C4-2B (cell line): ENCODE measurements around the gene ARL6IP6.
"Not testable (repeated sequence)": the region's sequence is repeated elsewhere in the genome, so short reads cannot be mapped to it uniquely, and the experiment has no call there.

ENCODE experiments used
- H3K27ac ChIP-seq: fragments of 450-650 bp; 2 replicates; pipeline ENCODE4 v1.5.1; 2017
- ZFX ChIP-seq: fragments of 450-650 bp; IDR thresholded peaks from 2 replicates; pipeline ENCODE4 v1.6.1; 2017
- TF ChIP-seq, protein P1 (sequence below): fragments of 450-650 bp; conservative IDR thresholded peaks from 2 replicates; pipeline ENCODE4 v1.5.1; 2017; ENCODE audit warnings: mild to moderate bottlenecking

ARL6IP6 gene

DNA sequence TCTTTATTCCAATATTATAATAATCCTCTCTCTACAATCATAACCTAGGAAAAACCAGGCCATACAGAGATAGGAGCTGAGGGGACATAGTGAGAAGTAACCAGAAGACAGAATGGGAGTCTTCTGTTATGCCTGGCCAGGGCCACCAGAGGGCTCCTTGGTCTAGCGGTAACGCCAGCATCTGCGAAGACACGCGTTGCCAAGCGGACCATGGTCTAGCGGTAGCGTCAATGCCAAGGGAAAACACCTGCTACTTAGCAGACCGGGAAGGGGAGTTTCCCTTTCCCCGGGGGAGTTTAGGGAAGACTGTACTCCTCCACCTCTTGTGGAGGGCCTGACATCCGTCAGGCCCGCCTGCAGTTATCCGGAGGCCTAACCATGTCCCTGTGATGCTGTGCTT, 36.6 kb downstream of the ARL6IP6 start:
- TF ChIP-seq ZFX: no peak
- TF ChIP-seq, protein P1, sequence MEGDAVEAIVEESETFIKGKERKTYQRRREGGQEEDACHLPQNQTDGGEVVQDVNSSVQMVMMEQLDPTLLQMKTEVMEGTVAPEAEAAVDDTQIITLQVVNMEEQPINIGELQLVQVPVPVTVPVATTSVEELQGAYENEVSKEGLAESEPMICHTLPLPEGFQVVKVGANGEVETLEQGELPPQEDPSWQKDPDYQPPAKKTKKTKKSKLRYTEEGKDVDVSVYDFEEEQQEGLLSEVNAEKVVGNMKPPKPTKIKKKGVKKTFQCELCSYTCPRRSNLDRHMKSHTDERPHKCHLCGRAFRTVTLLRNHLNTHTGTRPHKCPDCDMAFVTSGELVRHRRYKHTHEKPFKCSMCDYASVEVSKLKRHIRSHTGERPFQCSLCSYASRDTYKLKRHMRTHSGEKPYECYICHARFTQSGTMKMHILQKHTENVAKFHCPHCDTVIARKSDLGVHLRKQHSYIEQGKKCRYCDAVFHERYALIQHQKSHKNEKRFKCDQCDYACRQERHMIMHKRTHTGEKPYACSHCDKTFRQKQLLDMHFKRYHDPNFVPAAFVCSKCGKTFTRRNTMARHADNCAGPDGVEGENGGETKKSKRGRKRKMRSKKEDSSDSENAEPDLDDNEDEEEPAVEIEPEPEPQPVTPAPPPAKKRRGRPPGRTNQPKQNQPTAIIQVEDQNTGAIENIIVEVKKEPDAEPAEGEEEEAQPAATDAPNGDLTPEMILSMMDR: peak; percentile 28
- H3K27ac ChIP-seq: no peak overlapping the region

DNA sequence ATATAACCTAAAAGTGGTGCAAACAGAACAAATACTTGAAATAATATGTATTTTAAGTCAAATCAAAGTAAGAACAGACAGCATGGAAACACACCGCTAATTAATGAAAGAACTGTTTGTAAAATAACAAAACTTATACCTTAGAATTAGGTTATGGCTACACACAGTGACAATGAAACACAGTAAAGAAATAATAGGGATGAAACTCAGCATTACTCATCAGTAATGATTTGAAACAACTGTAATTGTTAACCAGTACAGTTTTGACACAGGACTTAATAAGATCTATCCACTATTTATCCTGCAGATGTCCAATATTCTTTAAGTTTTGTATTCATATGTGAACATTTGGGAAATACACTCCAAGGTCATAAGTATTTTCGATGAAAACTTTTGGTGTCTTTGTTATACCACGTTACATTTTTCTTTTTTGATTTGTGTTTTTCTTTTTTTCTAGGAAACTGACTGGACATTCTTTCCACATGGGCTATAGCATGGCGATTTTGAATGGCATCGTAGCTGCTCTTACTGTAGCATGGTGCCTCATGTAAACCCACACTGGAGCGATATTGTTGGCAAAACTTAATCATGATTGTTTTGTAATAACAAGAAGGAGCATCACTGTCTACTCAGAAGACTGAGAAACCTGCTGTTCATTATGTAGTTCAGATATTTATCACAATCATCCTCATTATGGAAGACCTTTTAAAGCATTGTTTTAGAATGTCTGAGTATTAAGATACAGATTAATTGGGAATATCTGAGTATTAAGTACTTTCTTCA, 41.1 kb downstream of the ARL6IP6 start:
- TF ChIP-seq ZFX: no peak
- TF ChIP-seq, protein P1: no peak
- H3K27ac ChIP-seq: no peak overlapping the region

DNA sequence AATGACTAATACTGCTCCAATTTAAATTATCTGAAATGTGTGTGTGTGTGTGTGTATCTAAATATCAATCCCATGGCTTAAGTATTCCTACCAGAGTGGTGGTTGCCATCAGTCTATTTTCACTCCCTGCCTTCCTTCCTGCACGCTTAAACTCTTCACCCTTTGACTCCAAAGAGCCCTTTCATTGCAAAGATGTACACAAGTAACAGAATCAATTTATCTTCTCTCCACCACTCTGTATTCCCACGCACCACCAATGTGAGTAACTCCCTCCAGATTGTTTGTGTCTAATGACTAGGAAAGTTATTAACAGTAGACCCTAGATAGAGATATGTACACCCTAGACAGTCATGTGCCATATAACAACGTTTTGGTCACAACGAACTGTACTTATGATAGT, 42.8 kb downstream of the ARL6IP6 start:
- no peak overlapping the region for H3K27ac ChIP-seq
- no peak for TF ChIP-seq ZFX
- TF ChIP-seq, protein P1: no peak

DNA sequence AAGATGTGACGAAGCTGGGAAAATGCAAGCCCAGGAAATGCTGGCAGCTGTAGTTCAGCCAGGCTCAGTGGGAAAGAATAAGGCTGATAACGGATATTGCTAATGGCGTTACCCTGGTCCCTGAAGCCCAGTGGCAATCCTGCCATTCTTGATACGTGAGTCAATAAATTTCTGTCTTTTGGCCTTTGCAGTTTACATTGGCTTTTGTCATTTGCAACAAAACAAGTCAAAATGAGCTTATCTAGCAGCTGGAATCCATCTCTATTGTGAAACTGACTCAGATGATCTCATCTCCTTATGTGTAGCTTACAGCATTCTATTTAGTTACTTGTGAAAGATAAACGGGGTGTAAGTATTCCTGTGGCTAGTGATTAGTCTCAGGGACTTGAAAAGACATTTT, 43.8 kb downstream of the ARL6IP6 start:
- TF ChIP-seq, protein P1: no peak
- TF ChIP-seq ZFX: no peak
- no peak overlapping the region for H3K27ac ChIP-seq

DNA sequence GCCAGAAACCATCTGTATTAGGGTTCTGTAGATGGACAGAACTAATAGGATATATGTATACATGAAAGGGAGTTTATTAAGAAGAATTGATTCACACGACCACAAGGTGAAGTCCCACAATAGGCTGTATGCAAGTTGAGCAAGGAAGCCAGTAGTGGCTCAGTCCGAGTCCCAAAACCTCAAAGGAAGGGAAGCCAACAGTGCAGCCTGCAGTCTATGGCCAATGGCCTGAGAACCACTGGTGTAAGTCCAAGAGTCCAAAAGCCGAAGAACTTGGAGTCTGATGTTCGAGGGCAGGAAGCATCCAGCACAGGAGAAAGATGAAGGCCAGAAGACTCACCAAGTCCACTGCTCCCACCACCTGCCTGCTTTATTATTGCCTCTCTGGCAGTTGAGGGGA, 44.8 kb downstream of the ARL6IP6 start:
- not testable (repeated sequence) for H3K27ac ChIP-seq

DNA sequence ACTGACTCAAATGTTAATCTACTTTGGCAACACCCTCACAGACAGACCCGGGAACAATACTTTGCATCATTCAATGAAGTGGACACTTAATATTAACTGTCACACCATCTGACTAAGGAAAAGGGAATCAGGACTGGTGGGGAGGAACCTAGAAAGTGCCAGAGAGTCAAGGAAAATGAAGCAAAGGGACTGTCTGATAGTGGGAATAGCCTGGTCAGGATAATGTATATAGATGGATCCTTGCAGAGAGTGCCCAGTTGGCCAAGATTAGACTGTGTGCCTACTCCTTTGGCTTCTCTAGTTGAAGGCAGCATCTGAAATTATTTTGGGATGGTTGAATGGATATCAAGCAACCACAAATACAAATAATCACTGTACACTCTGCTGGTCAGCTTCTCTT, 45.2 kb downstream of the ARL6IP6 start:
- H3K27ac ChIP-seq: no peak overlapping the region
- TF ChIP-seq, protein P1: no peak
- no peak for TF ChIP-seq ZFX

DNA sequence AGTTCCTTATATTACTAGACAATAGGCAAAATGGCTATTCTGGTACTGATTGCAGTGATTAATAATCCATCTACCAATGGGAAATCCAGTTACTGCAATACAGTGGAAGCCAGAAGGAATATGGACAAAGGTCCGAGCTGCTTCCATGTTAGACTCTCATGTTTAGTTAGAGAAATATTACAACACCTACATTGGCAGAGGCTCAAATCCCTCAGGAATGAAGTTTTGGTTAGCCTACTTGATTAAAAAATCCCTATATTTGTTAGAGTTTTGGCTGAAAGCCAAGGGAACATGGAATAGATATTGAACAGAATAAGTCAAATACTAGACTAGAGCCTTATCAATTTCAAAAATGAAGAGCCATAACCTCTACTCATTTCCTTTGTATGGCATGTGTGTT, 48.5 kb downstream of the ARL6IP6 start:
- no peak for TF ChIP-seq ZFX
- TF ChIP-seq, protein P1: no peak
- no peak overlapping the region for H3K27ac ChIP-seq

DNA sequence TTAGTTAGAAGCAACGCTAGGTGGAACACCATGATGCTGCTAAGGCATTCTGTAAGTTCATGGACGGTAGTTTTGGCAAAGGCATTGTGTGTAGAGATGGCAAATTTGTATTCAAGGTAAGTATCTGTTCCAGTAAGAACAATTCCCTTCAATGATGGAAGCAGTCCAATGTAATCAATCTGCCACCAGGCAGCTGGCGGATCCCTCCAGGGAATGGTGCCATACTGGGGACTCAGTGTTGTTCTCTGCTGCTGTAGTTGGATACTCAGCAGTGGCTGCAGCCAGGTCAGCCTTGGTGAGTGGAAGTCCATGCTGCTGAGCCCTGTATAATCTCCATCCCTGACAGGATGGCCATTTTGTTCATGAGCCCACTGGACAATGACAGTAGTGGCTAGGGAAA, 62.8 kb downstream of the ARL6IP6 start:
- no peak overlapping the region for H3K27ac ChIP-seq
- no peak for TF ChIP-seq ZFX
- TF ChIP-seq, protein P1: no peak
